Fibroblast of lung (primary cell): Measurements from ENCODE around the gene POU2AF2. TPM values are rescaled to one million over a fixed set of nuclear protein-coding genes. Genes with fewer than 3 reads are reported as not detected.

Experiments used
- DNase-seq, 2 donors: peaks; one replicate each; pipeline versions ENCODE4 v3.0.0 to v3.0.0-alpha.2; 2010; ENCODE audit warnings: low read depth in 2 of 2
- H2AFZ ChIP-seq: 2 replicates; pipeline ENCODE4 v1.5.1; 2012; ENCODE audit warnings: low read length, control low read depth, inconsistent platforms
- H3K27ac ChIP-seq: 2 replicates; pipeline ENCODE4 v1.5.1; 2011; ENCODE audit warnings: low read length, control low read depth; ENCODE audit not compliant: insufficient read depth
- H3K27me3 ChIP-seq: 2 replicates; pipeline ENCODE4 v1.5.1; 2011; ENCODE audit warnings: mild to moderate bottlenecking, low read length; ENCODE audit not compliant: control insufficient read depth, insufficient read depth
- H3K36me3 ChIP-seq: 2 replicates; pipeline ENCODE4 v1.5.1; 2011; ENCODE audit warnings: low read length; ENCODE audit not compliant: control insufficient read depth, insufficient read depth
- H3K4me1 ChIP-seq: 2 replicates; pipeline ENCODE4 v1.5.1; 2011; ENCODE audit warnings: low read length; ENCODE audit not compliant: control insufficient read depth, insufficient read depth; ENCODE audit errors: extremely low read depth
- H3K4me2 ChIP-seq: 2 replicates; pipeline ENCODE4 v1.5.1; 2011; ENCODE audit warnings: low read length, control low read depth; ENCODE audit not compliant: insufficient read depth; ENCODE audit errors: extremely low read depth
- H3K4me3 ChIP-seq, 4 experiments: fragments of 200-600 bp in 1 of 4; sonication (generic) in 1 of 4; replicated peaks in 1 of 4; 2 replicates each; pipeline ENCODE4 v1.5.1; 2011 to 2016; ENCODE audit warnings: low read length in 4 of 4, low read depth in 3 of 4, mild to moderate bottlenecking in 3 of 4, control low read depth in 2 of 4, inconsistent platforms in 1 of 4, mixed read lengths in 1 of 4; ENCODE audit not compliant: insufficient read depth in 1 of 4; ENCODE audit errors: control extremely low read depth in 1 of 4
- H3K79me2 ChIP-seq: 2 replicates; pipeline ENCODE4 v1.5.1; 2012; ENCODE audit warnings: mild to moderate bottlenecking, low read length, inconsistent platforms; ENCODE audit not compliant: control insufficient read depth, insufficient read depth
- H3K9ac ChIP-seq: 2 replicates; pipeline ENCODE4 v1.5.1; 2011; ENCODE audit warnings: mild to moderate bottlenecking, low read length, control low read depth; ENCODE audit not compliant: insufficient read depth
- H3K9me3 ChIP-seq: 2 replicates; pipeline ENCODE4 v1.5.1; 2012; ENCODE audit warnings: low read depth, low read length; ENCODE audit not compliant: control insufficient read depth, insufficient read depth
- H4K20me1 ChIP-seq: 2 replicates; pipeline ENCODE4 v1.5.1; 2011; ENCODE audit warnings: low read length; ENCODE audit not compliant: control insufficient read depth, insufficient read depth; ENCODE audit errors: extremely low read depth
- CTCF ChIP-seq, 2 donors: IDR thresholded peaks in 1 of 2; conservative IDR thresholded peaks in 1 of 2; 1 replicate in 1 of 2; 2 replicates in 1 of 2; pipeline ENCODE4 v1.5.1; 2011 to 2012; ENCODE audit warnings: low read length in 2 of 2, control low read depth in 1 of 2, inconsistent platforms in 1 of 2, low read depth in 1 of 2, mild to moderate bottlenecking in 1 of 2
- EZH2 ChIP-seq: IDR thresholded peaks from 2 replicates; pipeline ENCODE4 v1.5.1; 2012; ENCODE audit warnings: low read length, control low read depth, mild to moderate bottlenecking; ENCODE audit errors: missing control alignments
- polyA plus RNA-seq, 2 donors: library from polyadenylated mRNA; depleted of rRNA in 1 of 2; stranded (reverse) in 1 of 2; unstranded in 1 of 2; fragments of >200 nt; gene quantifications; 2 replicates each; pipeline ENCODE4 v1.2.1, GENCODE V29; 2011 to 2012; ENCODE audit warnings: missing spikeins in 1 of 2
- total RNA-seq: library from RNA; depleted of rRNA; stranded (reverse); fragments of >200 nt; gene quantifications from 2 replicates; pipeline ENCODE4 v1.2.1, GENCODE V29; 2014

The POU2AF2 gene
- total and polyA plus RNA-seq, 2 donors (not counting 1 experiment from before 2014, with no cell fraction given): not detected

- H3K4me2 ChIP-seq: no peak overlapping the region
- no peak overlapping the region for H3K4me3 ChIP-seq
- H3K36me3 ChIP-seq: no peaks in the 10 kb centered on the region
- H3K9ac ChIP-seq: no peak overlapping the region
- no peak for DNase-seq
- TF ChIP-seq CTCF (conservative IDR thresholded peaks at IDR 0.05 in 1 of 2, IDR thresholded peaks at IDR 0.05 in 1 of 2; ENCODE audit: low read depth in 1 of 2, low read length in 2 of 2) (no peak), EZH2 (no peak)
- H4K20me1 ChIP-seq: no peaks in the 10 kb centered on the region
- peaks cover 5% of the 10 kb centered on the region for H3K27me3 ChIP-seq
- no peaks in the 10 kb centered on the region for H3K9me3 ChIP-seq
- no peak overlapping the region for H2AFZ ChIP-seq
- H3K4me1 ChIP-seq: no peaks in the 10 kb centered on the region
- H3K79me2 ChIP-seq: no peaks in the 10 kb centered on the region
- no peak overlapping the region for H3K27ac ChIP-seq
Observed at GRCh38 chr11:111330234-111330893, 84.8 kb downstream of the POU2AF2 start.

- Histone ChIP-seq H3K79me2 (no peaks in the 10 kb centered on the region), H3K4me3 (no peak overlapping the region), H2AFZ (no peak overlapping the region), H3K36me3 (no peaks in the 10 kb centered on the region), H4K20me1 (no peaks in the 10 kb centered on the region), H3K27me3 (peaks cover 5% of the 10 kb centered on the region), H3K9me3 (no peaks in the 10 kb centered on the region), H3K27ac (no peak overlapping the region), H3K9ac (no peak overlapping the region), H3K4me1 (no peaks in the 10 kb centered on the region), H3K4me2 (no peak overlapping the region)
- peak; percentile 23 to 82 for DNase-seq
- TF ChIP-seq CTCF (conservative IDR thresholded peaks at IDR 0.05 in 1 of 2, IDR thresholded peaks at IDR 0.05 in 1 of 2; ENCODE audit: low read depth in 1 of 2, low read length in 2 of 2) (no peak), EZH2 (no peak)
Observed at GRCh38 chr11:111331711-111332479, 86.4 kb downstream of the POU2AF2 start.
